GM12874 (cell line): ENCODE results near the gene GRID1.

ENCODE experiments used
- CTCF ChIP-seq: IDR thresholded peaks from 2 replicates; pipeline ENCODE4 v1.5.1; 2011; ENCODE audit warnings: low read depth, mild to moderate bottlenecking, control low read depth, low read length, moderate library complexity; ENCODE audit not compliant: insufficient read depth

The GRID1 gene

GRCh38 chr10:85623758-85624157 lies 742.8 kb downstream of the GRID1 start:
- no peak for TF ChIP-seq CTCF

GRCh38 chr10:85623342-85623741 lies 743.3 kb downstream of the GRID1 start:
- TF ChIP-seq CTCF: no peak

DNA sequence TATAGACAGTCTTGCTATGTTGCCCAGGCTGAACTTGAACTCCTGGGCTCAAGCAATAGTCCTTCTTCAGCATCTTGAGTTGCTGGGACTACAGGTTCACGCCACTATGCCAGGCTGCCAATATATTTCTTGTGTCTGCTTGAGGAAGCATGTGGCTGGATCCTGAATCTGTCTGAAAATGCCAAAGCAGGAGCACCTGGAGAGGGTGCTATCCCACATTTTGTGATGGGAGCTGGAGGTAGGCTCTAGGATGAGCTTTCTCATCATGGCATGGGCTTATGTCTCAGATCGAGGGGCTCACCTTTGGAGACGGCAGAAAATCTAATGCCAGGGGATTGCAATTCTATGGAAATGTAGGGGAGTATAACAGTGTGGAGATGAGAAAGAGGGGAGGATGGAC lies 744.2 kb downstream of the GRID1 start:
- no peak for TF ChIP-seq CTCF

- no peak for TF ChIP-seq CTCF
Observed at GRCh38 chr10:85621562-85621961, 745.0 kb downstream of the GRID1 start.

- no peak for TF ChIP-seq CTCF
Observed at GRCh38 chr10:85620807-85621206, 745.8 kb downstream of the GRID1 start.

DNA sequence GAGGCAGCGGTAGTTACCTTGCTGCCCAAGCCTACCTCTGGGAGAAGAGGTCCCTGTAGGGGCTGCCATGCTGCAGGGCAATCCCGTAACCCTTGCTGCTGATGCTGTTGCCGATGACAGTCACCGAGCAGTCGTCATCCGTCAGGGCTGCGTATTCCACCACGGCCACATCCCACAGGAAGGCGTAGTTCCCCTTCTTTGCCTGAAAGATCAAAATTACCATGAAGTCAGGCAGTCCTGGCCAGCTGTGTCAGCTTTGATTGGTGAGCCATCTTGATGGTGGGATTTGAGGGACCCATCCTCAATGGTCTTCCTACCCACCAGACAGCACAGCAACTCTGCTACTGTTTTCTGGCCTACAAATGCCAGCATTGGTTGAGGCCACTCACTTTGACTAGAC lies 746.8 kb downstream of the GRID1 start:
- no peak for TF ChIP-seq CTCF

GRCh38 chr10:85618841-85619240 lies 747.8 kb downstream of the GRID1 start:
- TF ChIP-seq CTCF: no peak

DNA sequence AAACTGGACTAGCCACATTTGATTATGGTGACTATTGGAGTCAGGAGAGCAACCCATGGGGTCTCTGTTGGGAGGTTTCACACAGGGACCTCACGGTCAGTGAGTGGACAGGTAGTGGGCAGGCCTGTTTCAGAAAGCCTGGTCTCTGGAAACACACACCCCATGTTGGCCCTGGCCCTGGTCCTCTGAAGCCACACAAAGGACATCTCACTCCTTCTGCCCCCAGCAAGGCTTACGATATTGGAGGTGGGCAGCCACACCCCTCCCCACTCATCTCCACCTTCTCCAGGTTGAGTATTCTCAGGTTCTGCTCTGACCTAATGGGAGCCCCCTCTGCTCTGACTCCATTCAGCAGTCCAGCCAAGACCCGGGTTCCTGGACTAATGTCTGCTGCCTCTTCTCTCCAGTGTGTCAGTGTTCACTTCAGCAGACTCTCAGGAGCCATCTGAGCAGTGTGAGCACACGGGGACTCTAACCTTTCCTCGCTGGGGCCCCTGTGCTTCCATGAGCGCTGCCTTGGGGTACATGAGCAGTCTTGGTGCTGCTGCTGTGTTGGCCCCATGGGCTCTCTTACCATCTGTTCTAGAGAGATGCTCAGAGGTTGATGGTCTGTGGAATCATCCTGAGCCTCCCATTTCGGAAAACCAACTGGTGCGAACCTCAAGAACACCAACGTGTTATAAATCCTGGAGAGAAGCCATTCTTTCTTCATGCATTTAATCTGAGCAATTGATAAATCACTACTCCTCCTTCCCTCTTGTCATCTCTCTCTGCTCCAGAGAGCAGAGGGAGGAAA lies 748.6 kb downstream of the GRID1 start:
- no peak for TF ChIP-seq CTCF
